ENCODE measurements around the gene BMP8B. TPM values are rescaled to one million over a fixed set of nuclear protein-coding genes. Genes with fewer than 3 reads are reported as not detected.
"Not testable (repeated sequence)": the region's sequence is repeated elsewhere in the genome, so short reads cannot be mapped to it uniquely, and the experiment has no call there.

BMP8B gene
- polyA plus RNA-seq, 2 of the 4 experiments (the other 2 are of a cell fraction): 2.5 to 3.1 TPM

GRCh38 chr1:39789571-39790110 lies 976 bp upstream of the BMP8B start:
- TF ChIP-seq CHD2 (IDR thresholded peaks at IDR 0.05; ENCODE audit: low read length, partially characterized antibody): no peak
- TF ChIP-seq FOSB (CRISPR knock-in tag; IDR thresholded peaks at IDR 0.05): no peak
- no peak for TF ChIP-seq CEBPB (IDR thresholded peaks at IDR 0.05)
- TF ChIP-seq FOXS1 (CRISPR knock-in tag; IDR thresholded peaks at IDR 0.05): no peak
- TF ChIP-seq SMC3 (IDR thresholded peaks at IDR 0.05): no peak
- TF ChIP-seq MYC (IDR thresholded peaks at IDR 0.05; ENCODE audit: borderline replicate concordance, low read length): no peak
- TF ChIP-seq EHMT2 (IDR thresholded peaks at IDR 0.05; ENCODE audit: low read depth): no peak
- TF ChIP-seq HOXA7 (CRISPR knock-in tag; IDR thresholded peaks at IDR 0.05): no peak
- TF ChIP-seq TP53 (CRISPR knock-in tag; IDR thresholded peaks at IDR 0.05): no peak
- TF ChIP-seq HOXB13 (CRISPR knock-in tag; IDR thresholded peaks at IDR 0.05; ENCODE audit: low read depth): no peak
- no peak for TF ChIP-seq MAZ (IDR thresholded peaks at IDR 0.05; ENCODE audit: borderline replicate concordance, low read depth, low read length)
- TF ChIP-seq SREBF2 (IDR thresholded peaks at IDR 0.05): no peak
- TF ChIP-seq ATOH8 (CRISPR knock-in tag; IDR thresholded peaks at IDR 0.05; ENCODE audit: low read depth): no peak
- TF ChIP-seq NPAS2 (CRISPR knock-in tag; IDR thresholded peaks at IDR 0.05; ENCODE audit: borderline replicate concordance): no peak
- no peak for TF ChIP-seq EP300 (IDR thresholded peaks at IDR 0.05)
- no peak for TF ChIP-seq HMGXB4 (CRISPR knock-in tag; IDR thresholded peaks at IDR 0.05; ENCODE audit: borderline replicate concordance)
- no peak for TF ChIP-seq HEYL (CRISPR knock-in tag; IDR thresholded peaks at IDR 0.05)
- no peak for TF ChIP-seq MAX (IDR thresholded peaks at IDR 0.05)
- TF ChIP-seq RARB (CRISPR knock-in tag; IDR thresholded peaks at IDR 0.05): no peak
- TF ChIP-seq POLR2A (IDR thresholded peaks at IDR 0.05; ENCODE audit: low read length): no peak
- peak overlapping the region; percentile 64 for H3K4me3 ChIP-seq
- H3K27ac ChIP-seq: peak overlapping the region; percentile 75 to 95; a peak in 5 of 6 replicates
- WGBS (ENCODE audit: missing lambda C conversion rate): 78% methylated on average over 10 of the region's 15 CpGs
- H3K4me1 ChIP-seq: peaks cover 5% of the 10 kb centered on the region; the same call in 1 of the 3 replicates
- POLR2A ChIA-PET: no interaction called here
- no peaks in the 10 kb centered on the region for H3K9me3 ChIP-seq
- FAIRE-seq: no peak
- no peak for ATAC-seq
- H3K4me2 ChIP-seq: peak overlapping the region; percentile 89
- CTCF ChIA-PET: interaction anchor here (1.1 to 2.9 kb wide), 2 partner anchors 9 to 11 kb away, joined by 3 to 16 read pairs; no protein-coding TSS in a partner anchor
- DNase-seq (ENCODE audit: low read depth in 1 of 2, low spot score in 1 of 2): no peak

- WGBS (ENCODE audit: missing lambda C conversion rate): no CpG with 5 or more reads among the region's 51 CpGs
- H3K4me2 ChIP-seq: peak overlapping the region; percentile 89
- H3K27ac ChIP-seq: peak overlapping the region; percentile 75 to 95; a peak in 5 of 6 replicates
- TF ChIP-seq ZNF302 (CRISPR knock-in tag; IDR thresholded peaks at IDR 0.05) (no peak), GATA3 (IDR thresholded peaks at IDR 0.05; ENCODE audit: borderline replicate concordance) (no peak), KDM5A (IDR thresholded peaks at IDR 0.05) (no peak), FOSL2 (IDR thresholded peaks at IDR 0.05) (no peak), FOSL2 (CRISPR knock-in tag; IDR thresholded peaks at IDR 0.05) (no peak), NR3C1 (IDR thresholded peaks at IDR 0.05) (no peak), POLR2A (IDR thresholded peaks at IDR 0.05; ENCODE audit: low read length) (no peak), HOXA7 (CRISPR knock-in tag; IDR thresholded peaks at IDR 0.05) (no peak), FOXS1 (CRISPR knock-in tag; IDR thresholded peaks at IDR 0.05) (no peak), BHLHE40 (IDR thresholded peaks at IDR 0.05; ENCODE audit: low read depth, low read length) (no peak), EHF (CRISPR knock-in tag; IDR thresholded peaks at IDR 0.05) (no peak), NPAS2 (CRISPR knock-in tag; IDR thresholded peaks at IDR 0.05; ENCODE audit: borderline replicate concordance) (no peak), KDM1A (IDR thresholded peaks at IDR 0.05; ENCODE audit: low read depth) (no peak), CTCF (IDR thresholded peaks at IDR 0.05) (no peak), RARB (CRISPR knock-in tag; IDR thresholded peaks at IDR 0.05) (no peak)
- peak overlapping the region; percentile 64 for H3K4me3 ChIP-seq
- H3K4me1 ChIP-seq: peaks cover 5% of the 10 kb centered on the region; the same call in 1 of the 3 replicates
- no peak for FAIRE-seq
- no peak for DNase-seq (ENCODE audit: low read depth in 1 of 2, low spot score in 1 of 2)
- peak; percentile 45 to 48; a peak in 5 of 6 replicates for ATAC-seq
- ChIA-PET POLR2A (interaction anchor here (1.0 to 1.1 kb wide), 2 partner anchors 11 to 50 kb away, joined by 5 to 8 read pairs; partner anchors contain the start of gene PPIE), CTCF (interaction anchor here (0.6 to 2.9 kb wide), 2 partner anchors 10 to 388 kb away, joined by 4 to 16 read pairs; no protein-coding TSS in a partner anchor)
- no peaks in the 10 kb centered on the region for H3K9me3 ChIP-seq
These were observed 273 bp downstream of the BMP8B start for GRCh38 chr1:39788426-39788757.

- not testable (repeated sequence) for DNase-seq (ENCODE audit: low read depth in 1 of 2, low spot score in 1 of 2); H3K9me3 ChIP-seq; H3K4me1 ChIP-seq; ATAC-seq; FAIRE-seq
- H3K4me3 ChIP-seq: peak overlapping the region; percentile 64
- H3K27ac ChIP-seq: peak overlapping the region in 1 of 2 experiments; percentile 95; a peak in 4 of 6 replicates
- peak overlapping the region; percentile 89 for H3K4me2 ChIP-seq
- POLR2A ChIA-PET: interaction anchor here (1.0 to 1.1 kb wide), 2 partner anchors 11 to 49 kb away, joined by 5 to 8 read pairs; partner anchors contain the start of gene PPIE
- no CpG with 5 or more reads among the region's 55 CpGs for WGBS (ENCODE audit: missing lambda C conversion rate)
- CTCF ChIA-PET: interaction anchor here (2.9 kb wide), 1 partner anchor 11 kb away, joined by 16 read pairs; no protein-coding TSS in a partner anchor
These were observed 701 bp downstream of the BMP8B start for GRCh38 chr1:39787964-39788363.
